ENCODE data around the gene BMP6.

GRCh38 chr6:7819431-7820015 lies 93.6 kb downstream of the BMP6 start:
- TF ChIP-seq CTCF (IDR thresholded peaks at IDR 0.05), result no peak
- TF ChIP-seq EZH2phosphoT487 (IDR thresholded peaks at IDR 0.05), result no peak
